Astrocyte of the cerebellum (primary cell): ENCODE data around the gene SLC47A2.

ENCODE experiments used
- DNase-seq: peaks from one replicate; pipeline ENCODE4 v3.0.0-alpha.2; 2011; ENCODE audit warnings: low read depth
- H3K4me3 ChIP-seq: 2 replicates; pipeline ENCODE4 v1.5.1; 2011; ENCODE audit warnings: mild to moderate bottlenecking, low read depth, low read length, moderate library complexity
- CTCF ChIP-seq: IDR thresholded peaks from 2 replicates; pipeline ENCODE4 v1.5.1; 2012; ENCODE audit warnings: low read length, low read depth, moderate library complexity, mild to moderate bottlenecking; ENCODE audit errors: missing control alignments
- in situ Hi-C: cut with HindIII; loops from 2 replicates; pipeline ENCODE4 v1.10.0; 2017; ENCODE audit warnings: low sequenced_read_pairs

Gene SLC47A2

GRCh38 chr17:19747829-19748806, 31.7 kb upstream of the SLC47A2 start, which contains the start of gene ALDH3A1:
ALDH3A1 (minus strand) TSS chr17:19748298; CDS start chr17:19745129, 3,169 bp downstream.
- H3K4me3 ChIP-seq: no peak within 1 kb of the TSS
- no peak for DNase-seq
- in situ Hi-C loops: no loop called here
- TF ChIP-seq CTCF: no peak

GRCh38 chr17:19747159-19747719, 30.9 kb upstream of the SLC47A2 start:
- no peak overlapping the region for H3K4me3 ChIP-seq
- in situ Hi-C loops: no loop called here
- TF ChIP-seq CTCF: no peak
- DNase-seq: no peak

- no peak for DNase-seq
- no peak for TF ChIP-seq CTCF
- no peak overlapping the region for H3K4me3 ChIP-seq
- in situ Hi-C loops: no loop called here
Observed at GRCh38 chr17:19746517-19746916, 30.1 kb upstream of the SLC47A2 start.

GRCh38 chr17:19744922-19745757, 28.8 kb upstream of the SLC47A2 start:
- H3K4me3 ChIP-seq: peak overlapping the region; percentile 29
- TF ChIP-seq CTCF: peak; percentile 79
- peak; percentile 35 for DNase-seq
- in situ Hi-C loops: no loop called here

- DNase-seq: no peak
- H3K4me3 ChIP-seq: peak overlapping the region; percentile 29
- in situ Hi-C loops: no loop called here
- TF ChIP-seq CTCF: no peak
Observed at GRCh38 chr17:19744492-19744891, 28.1 kb upstream of the SLC47A2 start.
